PC-9 (cell line): Measurements from ENCODE around the gene USP31.

Experiments used
- EZH2 ChIP-seq: fragments of 200-600 bp; sonication (generic); IDR thresholded peaks from 2 replicates; pipeline ENCODE4 v1.8.0; 2017; ENCODE audit warnings: antibody characterized with exemption, low read depth
- TF ChIP-seq, protein P1 (sequence below): fragments of 200-600 bp; sonication (generic); conservative IDR thresholded peaks from 2 replicates; pipeline ENCODE4 v1.6.1; 2017; ENCODE audit warnings: mixed run types, antibody characterized with exemption, mild to moderate bottlenecking, moderate library complexity

DNA sequence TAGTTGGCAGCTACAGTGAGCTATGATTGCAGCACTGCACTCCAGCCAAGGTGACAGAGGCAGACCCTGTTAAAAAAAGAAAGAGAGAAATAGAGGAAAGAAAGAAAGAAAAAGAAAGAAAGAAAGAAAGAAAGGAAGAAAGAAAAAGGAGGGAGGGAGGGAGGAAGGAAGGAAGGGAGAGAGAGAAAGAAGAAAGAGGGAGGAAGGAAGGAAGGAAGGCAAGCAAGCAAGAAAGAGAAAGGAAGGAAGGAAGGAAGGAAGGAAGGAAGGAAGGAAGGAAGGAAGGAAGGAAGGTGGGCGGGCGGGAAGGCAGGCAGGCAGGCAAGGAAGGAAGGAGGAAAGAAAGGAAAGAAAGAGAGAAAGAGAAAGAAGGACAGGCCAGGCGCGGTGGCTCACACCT is 32.3 kb upstream of the USP31 start:
- TF ChIP-seq EZH2, result no peak
- TF ChIP-seq, protein P1, sequence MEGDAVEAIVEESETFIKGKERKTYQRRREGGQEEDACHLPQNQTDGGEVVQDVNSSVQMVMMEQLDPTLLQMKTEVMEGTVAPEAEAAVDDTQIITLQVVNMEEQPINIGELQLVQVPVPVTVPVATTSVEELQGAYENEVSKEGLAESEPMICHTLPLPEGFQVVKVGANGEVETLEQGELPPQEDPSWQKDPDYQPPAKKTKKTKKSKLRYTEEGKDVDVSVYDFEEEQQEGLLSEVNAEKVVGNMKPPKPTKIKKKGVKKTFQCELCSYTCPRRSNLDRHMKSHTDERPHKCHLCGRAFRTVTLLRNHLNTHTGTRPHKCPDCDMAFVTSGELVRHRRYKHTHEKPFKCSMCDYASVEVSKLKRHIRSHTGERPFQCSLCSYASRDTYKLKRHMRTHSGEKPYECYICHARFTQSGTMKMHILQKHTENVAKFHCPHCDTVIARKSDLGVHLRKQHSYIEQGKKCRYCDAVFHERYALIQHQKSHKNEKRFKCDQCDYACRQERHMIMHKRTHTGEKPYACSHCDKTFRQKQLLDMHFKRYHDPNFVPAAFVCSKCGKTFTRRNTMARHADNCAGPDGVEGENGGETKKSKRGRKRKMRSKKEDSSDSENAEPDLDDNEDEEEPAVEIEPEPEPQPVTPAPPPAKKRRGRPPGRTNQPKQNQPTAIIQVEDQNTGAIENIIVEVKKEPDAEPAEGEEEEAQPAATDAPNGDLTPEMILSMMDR, result no peak
